Left kidney (tissue), 2 donors: ENCODE data around the gene HIVEP3. TPM values are rescaled to one million over a fixed set of nuclear protein-coding genes. Genes with fewer than 3 reads are reported as not detected.

Experiments used
- DNase-seq: peaks from one replicate; pipeline ENCODE4 v3.0.0-alpha.2; 2013
- polyA plus RNA-seq: library from polyadenylated mRNA; unstranded; fragments of 120-200 nt; gene quantifications from one replicate; pipeline ENCODE4 v1.2.1, GENCODE V29; 2013; ENCODE audit not compliant: insufficient read length

HIVEP3 gene
- polyA plus RNA-seq, 1 donor, result 4.0 TPM

DNA sequence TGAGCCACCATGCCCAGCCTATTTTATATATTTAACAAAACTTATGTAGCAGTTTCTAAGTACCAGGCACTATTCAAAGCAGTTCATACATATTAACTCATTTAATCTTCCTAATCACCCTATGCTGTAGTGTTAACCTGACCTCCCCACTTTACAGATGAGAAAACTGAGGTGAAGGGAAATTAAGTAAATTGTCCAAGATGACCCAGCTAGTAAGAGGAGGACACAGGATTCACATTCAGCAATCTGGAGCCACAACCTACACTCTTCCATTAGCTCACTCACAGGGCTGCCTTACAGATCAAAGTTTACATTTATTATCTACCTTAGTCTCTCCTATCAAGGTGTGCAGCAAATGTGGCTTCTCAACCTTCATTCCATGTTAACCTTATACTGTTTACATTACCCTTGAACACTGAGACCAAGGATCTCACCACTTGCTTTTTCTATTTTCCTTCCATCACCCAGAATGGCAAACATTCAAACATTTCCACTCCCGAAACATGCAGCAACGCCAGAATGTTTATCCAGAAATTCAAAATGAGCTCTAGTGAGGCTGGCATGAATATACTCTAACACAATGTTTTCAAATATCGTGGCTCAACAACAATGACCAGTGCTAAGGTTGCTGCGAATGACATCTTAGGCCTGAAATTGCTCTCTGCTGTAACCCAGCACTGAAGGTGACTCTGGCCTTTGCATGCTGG lies 24.5 kb downstream of the HIVEP3 start:
- no peak for DNase-seq

DNA sequence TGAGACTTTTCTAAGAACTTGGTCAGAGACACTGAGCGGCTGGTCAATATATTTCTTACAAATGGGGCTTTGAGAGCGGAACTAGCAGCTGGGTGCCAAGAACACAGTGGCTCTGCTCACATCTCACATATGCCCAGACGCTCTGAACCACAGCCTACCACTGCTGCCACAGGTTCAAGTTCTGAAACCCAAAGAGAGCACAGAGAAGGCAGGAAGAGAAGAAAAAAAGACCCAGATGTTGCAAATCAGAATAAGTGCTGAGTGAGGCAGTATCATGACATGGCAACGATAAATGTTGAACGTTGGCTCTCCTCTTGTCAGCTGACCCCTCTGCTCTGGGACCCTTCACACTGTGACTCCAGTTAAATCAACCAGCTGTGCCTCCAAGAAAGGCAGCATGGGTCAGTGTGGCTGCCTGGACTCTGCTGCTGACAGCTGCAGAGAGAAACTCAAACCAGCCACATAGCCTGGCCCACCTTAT lies 26.4 kb downstream of the HIVEP3 start:
- DNase-seq, result no peak

DNA sequence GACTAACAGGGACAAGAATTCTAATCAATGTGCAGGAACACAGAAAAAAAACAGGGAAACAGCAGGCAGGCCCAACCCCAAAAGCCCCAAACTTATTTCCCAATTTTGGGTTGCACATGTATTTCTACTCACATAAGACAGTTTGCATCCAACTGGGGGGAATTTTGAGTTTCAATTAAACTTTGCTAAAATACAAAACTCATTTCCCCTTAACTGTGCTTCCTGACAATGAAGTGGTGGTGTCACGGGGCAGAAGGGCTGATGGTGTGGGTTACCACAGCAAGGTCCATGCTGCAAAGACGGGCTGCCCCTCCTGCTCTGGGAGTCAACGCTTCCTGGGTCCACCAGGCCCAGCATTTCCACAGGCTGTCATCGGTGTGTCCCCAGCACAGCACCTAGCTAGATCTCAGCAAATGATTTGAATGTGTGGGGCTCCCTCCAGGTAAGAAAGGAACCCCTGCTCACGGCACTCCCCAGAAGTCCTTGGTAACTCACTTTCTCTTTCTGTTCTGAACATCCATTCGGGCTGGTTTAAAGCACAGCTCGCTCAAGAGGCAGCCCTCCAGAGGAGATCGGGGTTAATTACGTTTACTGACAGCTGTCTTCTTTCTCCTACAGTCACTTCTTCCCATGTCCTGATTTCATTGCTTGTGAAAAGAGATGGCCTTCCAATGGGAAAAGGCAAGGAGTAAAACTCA lies 27.4 kb downstream of the HIVEP3 start:
- DNase-seq, result no peak

DNA sequence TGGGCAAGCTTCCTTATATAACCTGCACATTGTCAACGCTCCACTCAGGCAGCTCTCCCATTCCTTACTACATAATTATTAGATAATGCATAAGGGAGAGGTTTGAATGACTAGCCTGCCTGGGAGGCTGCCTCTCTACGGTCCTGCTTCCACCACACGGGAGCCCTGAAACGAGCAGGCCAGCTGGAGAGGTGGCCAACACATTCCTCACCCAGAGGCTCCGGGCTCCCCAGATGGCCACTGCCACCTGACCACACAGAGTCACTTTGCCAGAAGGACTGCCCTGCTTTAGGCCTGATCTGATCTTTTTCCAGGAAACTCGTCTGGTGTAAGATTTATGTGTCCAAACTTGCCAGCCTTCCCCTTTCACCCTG lies 27.9 kb downstream of the HIVEP3 start:
- DNase-seq, result no peak

DNA sequence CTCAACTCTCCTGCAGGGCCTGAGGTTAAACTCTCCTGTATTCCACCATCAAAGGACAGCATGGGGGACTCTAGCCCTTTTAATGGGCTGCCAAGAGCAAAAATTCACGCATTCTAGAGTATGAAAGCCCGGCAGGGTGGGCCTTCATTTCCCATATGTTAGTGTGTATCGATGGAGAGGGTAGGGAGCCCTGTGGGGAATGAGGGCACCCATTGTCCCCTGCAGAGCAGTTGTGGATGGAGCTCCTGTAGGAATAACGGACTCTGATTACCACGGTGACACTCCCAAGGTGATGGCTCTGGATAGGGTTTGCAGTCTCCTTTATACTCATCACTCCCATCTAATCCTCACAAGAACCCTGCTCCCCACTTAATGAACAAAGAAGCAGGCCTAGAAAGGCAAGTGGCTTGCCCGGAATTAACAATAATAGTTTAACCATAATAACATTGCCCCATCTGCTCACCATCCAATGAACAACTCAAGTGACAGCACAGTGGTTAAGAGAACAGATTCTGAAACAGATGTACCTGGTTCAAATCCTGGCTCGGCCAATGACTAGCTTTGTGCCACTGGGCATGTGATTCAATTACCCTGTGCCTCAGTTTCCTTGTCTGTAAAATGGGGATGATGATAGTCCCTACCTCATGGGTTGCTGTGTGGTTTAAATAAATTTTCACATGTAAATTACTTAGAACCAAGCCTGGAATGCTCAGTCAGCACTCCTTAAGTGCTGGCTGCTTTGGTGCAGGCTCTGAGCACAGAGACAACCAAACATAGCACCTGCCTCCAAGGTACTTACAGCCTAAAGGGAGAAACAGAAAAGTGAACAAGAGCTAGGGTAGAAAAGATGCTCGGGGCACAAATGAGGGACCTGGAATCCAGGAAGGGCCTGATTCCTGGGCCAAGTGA lies 29.0 kb downstream of the HIVEP3 start:
- no peak for DNase-seq

DNA sequence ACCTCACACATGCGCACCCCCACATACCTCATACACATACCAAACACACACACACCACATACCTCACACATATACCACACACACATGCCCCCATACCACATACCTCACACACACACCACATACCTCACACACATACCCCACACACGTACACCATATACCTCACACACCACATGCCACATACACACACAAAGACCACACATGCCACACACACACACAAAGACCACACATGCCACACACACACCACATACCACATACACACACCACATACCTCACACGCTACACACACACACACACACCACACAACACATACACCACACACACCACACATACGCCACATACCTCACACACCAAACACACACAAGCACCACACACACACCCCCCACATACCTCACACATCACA lies 30.0 kb downstream of the HIVEP3 start:
- no peak for DNase-seq

DNA sequence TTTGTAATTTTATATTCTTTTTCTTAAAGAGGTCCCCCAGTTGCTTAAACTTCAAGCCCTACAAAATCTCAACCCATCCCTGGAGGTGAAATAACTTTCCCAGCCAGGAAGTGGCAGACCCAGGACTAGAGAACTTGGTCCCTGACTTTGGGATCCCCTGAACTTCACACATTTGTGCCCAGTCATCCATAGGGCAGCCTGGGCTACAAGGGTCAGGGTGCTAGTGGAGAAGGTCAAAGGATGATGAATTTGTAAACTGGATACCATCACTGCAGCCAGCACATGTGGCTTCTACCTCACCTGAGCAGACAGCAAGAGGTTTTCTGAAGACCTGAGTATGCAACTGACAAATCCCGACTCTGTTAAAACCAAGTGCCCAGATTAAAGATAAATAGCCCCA lies 31.4 kb downstream of the HIVEP3 start:
- no peak for DNase-seq

DNA sequence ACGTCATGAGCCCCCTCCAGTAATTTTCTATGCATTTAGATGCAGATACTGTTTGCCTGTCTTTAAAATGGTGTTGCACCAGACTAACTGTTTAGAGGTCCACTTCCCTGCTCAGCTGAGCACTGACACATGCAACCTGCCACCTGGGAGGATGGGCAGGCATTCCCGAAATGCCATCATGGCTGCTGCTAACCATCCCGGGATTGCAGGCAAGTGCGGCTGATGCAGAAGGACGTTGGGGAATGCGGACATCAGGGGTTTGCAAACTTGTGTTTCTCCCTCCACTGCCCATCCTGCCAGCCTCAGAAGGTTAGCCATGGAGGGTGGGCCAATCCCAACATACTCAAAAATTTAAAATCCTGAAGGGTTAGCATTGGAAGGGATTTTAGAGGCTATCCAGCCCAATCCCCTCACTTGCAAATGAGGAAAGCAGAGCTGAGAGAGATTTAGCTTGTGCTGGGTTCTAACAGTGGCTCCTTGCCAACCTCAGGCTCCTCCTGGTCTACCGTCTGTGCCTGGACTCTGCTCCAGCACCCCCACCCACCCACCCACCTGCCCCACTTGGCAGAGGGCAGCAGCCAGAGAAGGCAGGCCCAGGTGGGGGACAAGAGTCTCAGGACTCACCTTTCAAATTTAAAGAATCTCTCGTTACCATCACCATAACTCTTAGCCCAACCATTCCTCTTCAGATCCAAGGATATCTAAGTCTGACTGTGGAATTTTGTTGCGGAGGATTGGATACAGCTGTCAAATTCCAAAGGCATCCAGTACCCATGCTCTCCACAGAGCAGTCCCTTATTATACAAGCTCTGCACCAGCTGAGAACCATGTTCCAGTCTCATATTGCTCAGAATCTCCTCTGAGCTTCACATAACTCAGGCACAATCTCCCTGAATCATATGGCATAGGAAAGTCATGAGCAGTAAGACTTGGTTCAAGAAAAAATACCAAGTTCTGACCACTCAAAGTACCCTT lies 34.2 kb downstream of the HIVEP3 start:
- DNase-seq, result no peak

DNA sequence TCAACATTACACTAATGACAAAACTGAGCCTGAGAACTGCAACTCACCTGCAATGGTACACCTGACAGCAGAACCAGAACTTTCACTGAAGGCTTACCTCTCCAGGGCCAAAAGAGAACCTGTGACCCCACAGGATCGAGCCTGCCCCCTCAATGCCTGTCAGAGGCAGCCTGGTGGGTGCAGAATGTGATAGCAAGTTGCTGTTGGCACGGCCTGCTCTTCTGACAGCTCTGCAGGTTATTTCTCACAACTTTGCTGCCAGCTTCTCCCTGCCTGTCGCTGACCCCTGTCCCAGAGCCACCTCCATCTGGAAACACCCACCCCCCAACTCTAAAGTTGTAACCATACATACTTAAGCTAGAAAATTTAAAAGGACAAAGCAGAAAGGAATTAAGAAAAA lies 35.2 kb downstream of the HIVEP3 start:
- DNase-seq, result no peak

DNA sequence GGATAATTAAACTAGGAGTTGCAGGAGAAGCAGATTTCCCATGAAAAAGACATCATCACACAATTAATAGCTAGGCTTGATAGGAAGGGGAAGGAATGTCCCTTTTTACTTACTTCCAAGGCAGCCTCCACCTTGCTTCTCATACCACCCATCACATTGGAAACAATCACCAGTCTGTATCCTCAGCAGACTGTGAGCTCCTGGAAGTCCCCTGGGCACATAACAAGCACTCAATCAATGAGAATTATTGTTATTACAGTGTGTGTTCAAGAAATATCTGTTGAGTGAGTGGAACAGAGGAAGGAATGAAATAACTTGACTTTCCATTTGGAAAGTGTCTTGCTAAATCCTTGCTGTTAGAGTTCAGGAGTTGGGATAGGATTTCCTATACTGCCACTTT lies 36.2 kb downstream of the HIVEP3 start:
- DNase-seq, result no peak

DNA sequence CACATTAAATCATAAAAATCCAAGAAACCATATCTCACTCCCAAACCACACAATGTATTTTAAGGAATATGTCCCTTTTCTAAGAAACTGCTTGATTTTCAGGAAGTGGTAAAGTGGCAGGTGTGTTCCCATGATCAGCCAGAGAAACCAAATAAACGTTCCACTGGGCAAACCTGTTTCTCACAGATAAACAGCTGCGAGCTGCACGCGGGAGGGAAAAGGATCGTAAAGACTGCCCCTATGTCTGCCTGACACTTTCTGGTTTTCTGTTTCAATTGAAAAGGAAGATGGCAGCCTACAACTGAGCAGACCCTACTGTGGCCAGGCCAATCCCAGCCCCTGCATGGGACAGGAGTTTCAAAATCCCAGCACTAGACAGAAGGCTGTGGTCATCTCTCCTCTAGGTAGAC lies 36.6 kb downstream of the HIVEP3 start:
- no peak for DNase-seq

DNA sequence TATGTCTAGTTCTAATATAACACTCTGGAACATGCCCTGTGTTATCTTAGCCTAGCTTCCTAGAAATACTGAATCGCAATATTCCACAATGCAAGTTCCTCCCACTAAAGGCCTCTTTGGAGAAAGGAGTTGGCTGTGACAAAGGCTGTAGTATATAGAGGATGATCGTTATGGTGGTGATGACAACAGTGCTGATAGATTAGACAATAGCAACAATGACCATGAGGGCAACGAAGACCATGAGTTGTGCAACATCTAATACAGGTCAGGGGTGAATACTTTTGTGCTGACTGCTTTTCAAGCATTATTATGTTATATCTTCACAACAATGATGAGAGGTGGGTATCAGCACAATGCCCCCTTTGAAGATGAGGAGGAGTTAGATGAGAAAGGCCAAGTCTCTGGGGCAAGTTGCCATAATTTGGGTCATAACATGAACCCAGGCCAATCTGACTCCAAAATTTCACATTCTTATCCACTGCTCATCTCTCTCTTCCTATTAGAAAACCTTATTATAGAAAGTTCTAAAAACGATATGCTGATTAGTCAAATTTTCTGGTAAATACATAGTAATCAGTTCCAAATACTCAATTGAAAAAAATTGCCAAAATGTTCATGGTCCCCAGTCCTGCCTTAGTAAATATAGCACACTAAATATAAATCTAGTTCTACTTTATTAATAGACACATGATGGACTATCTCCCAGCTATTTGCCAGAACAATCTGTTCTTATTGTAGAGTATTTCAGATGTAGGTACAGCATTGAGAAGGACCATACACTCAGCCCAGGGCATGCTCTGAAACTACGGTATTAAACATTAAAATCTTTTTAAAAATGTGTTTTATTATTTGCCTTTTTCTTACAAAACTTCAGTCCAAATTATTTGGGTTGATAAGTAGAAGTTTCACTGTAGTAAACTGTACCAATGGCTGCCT lies 37.5 kb downstream of the HIVEP3 start:
- DNase-seq, result no peak

DNA sequence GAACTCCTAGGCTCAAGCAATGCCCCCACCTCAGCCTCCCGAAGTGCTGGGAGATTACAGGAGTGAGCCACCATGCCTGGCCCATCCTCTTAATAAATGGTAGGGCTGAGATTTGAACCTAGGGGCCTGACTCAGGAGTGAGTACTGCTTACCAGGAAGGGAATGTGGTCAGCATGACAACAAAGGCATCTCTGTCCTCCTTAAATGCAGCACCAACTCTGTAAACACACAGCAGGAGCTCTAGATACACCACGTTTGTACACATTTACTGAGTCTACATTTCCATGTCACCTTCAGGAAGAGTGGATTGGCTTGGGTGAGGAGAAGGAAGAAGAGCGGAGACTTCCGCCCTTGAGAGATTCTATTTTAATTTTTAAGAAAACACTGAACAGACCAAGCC lies 38.5 kb downstream of the HIVEP3 start:
- DNase-seq, result no peak

DNA sequence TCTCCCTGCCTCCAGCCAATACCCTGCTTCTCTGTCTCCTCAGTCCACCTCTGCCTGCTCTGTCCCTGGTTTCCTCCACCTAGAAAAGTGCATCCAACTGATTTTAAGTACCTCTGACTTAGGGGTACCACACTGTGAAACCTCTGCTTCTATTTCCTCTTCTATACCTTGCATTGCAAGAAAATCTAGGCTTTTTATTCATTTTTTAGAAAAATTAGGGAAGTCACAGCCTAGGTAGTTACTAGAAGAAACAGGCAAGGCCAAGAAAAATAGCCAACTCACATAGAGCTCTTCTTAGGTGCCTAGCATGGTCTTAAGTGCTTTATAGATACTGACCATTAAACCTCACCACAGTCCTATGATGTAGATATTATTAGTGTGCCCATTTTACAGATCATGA lies 39.1 kb downstream of the HIVEP3 start:
- no peak for DNase-seq

DNA sequence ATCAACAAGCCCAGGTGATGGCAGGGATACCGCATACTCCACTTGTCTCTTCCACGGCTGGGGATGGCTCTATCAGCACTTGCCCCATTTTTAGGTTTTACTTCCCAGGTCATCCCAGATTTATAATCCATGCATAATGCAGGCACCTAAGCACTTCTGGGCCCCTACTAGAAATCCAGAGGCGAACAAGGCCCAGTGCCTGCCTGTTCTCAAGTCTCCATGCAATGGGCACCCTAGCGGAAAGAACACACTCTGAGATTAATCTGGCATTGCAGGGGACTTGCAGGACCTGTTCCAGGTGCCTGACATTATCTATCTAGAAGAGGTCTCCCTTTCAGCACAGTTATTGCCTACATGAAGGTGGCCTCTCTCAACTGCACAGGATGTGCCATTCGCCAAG lies 39.8 kb downstream of the HIVEP3 start:
- no peak for DNase-seq

DNA sequence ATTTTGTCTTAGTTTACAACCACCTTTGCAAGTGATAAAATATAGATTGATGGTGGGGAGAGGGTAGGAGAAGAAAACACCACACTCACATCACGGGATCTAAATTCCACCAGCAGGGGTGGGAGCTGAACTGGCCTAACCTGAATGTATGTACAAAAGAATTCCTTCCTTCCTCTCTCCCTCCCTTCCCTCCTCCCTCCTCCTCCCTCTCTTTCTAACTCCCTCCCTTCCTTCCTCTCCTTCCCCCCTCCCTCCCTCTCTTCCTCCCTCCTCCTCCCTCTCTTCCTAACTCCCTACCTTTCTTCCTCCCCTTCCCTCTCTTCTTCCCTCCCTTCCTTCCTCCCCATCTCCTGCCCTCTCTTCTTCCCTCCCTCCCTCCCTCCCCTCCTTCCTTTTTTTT lies 40.2 kb downstream of the HIVEP3 start:
- DNase-seq, result no peak

DNA sequence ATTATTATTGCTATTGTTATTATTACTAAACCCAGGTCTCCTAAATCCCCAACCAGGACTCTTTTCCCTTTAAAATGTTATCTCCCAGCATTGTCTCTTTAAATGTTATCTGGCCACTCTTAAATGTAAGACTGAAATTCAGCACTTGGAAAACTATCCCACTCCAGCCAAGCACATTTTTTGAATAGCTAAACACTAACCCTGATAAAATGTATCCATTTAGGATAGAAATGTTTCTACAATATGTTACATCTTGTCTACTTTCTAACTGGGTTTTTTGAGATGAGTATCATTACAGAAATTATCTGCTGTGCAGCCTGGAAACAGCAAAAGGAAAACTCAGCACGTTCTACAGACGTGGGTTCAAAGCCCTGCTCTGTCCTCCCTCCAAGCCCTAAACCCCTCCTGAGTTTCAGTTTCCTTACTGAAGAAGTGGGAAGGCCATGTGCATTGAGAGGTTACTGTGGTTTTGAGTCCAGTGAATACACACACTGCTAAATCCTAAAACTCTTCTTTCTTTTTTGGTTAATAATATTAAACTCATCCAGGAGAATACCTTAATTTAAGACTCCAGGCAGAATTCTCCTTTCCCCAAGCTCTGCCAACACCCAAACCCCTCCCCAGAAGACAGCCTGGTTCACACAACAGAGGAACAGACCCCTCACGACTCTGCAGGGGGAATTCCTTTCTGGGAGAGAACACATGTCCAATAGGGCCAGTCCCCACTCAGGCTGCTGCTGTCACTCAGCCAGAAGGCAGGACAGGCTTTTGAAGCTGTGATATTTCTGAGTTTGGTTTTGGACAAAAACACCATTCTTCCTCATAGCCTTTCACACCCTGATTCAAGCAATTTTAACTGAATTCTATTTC lies 41.9 kb downstream of the HIVEP3 start:
- DNase-seq, result no peak

DNA sequence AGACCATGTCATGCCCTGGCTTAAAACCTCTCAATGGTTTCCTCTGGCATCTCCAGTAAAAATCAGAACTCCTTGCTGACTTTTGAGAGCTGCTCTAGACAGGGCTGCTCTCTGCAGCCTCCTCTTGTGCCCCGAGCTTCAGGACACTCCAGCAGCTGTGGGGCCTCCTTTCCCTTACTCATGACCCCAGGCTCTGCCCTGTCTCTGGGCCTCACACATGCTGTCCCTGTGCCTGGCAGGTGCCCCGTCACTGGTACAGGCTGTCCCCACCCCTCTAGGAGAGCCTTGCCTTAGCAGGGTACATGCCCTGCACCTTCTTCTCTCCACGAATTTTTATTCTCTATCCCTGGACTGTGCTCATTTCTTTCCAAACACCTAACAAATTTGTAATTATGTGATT lies 43.2 kb downstream of the HIVEP3 start:
- DNase-seq, result no peak

DNA sequence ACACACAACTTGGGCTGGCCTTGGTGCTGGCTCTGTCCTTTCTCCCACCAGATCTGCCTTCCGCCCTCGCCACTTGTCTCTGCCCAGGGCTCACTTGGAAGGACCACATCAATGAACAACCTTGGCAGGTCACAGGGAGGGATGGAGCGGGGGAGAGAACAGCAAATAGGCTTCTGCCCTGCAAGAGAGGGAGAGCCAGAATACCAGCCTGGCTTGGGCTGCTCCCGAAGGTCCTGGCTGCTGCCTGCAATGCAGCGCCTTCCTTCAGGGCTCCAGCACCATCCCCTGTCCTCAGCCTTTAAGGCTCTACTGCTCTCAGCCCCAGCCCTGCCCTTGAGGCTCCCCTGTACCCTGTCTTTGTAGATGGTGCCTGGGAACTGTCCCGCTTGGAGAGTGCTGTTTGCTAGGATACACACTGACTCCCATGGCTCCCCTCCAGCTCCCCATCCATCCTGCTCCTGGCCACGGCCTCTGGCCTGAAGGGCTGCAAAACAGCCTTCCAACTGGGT lies 43.8 kb downstream of the HIVEP3 start:
- no peak for DNase-seq
